Naive thymus-derived CD8-positive, alpha-beta T cell (primary cell): Measurements from ENCODE around the gene LMO7. TPM values are rescaled to one million over a fixed set of nuclear protein-coding genes. Genes with fewer than 3 reads are reported as not detected.

ENCODE experiments used
- ATAC-seq, 2 donors: fragments of 150-1000 bp; cut with Tn5 transposase in 1 of 2; sonication (Bioruptor Pico), chemical (Tn5 transposase) in 1 of 2; 1 replicate in 1 of 2; 2 replicates in 1 of 2; pipeline ENCODE4 v1.10.0; 2021; ENCODE audit warnings: mild to moderate bottlenecking in 2 of 2, moderate library complexity in 2 of 2
- POLR2A ChIA-PET: fragments of 350-600 bp; sonication (Branson Sonifier 250); formaldehyde crosslinking; loops from one replicate; lab custom pipeline; 2021; ENCODE audit warnings: antibody characterized with exemption; lab: Charles Lee
- DNase-seq, 10 donors: peaks; one replicate each; pipeline versions ENCODE4 v3.0.0 to v3.0.0-alpha.2; 2020 to 2022
- H3K27ac Mint-ChIP-seq, 10 donors: one replicate each; pipeline ENCODE4 v1.8.0; 2020 to 2022; ENCODE audit warnings: mild to moderate bottlenecking in 10 of 10, mixed read lengths in 10 of 10, moderate library complexity in 4 of 10, inconsistent platforms in 1 of 10
- H3K27me3 Mint-ChIP-seq, 5 donors: one replicate each; pipeline ENCODE4 v1.8.0; 2021 to 2022; ENCODE audit warnings: mixed read lengths in 5 of 5
- H3K36me3 Mint-ChIP-seq, 3 donors: one replicate each; pipeline ENCODE4 v1.8.0; 2020 to 2022; ENCODE audit warnings: mixed read lengths in 3 of 3, mild to moderate bottlenecking in 2 of 3, inconsistent platforms in 1 of 3
- H3K4me1 Mint-ChIP-seq, 4 donors: one replicate each; pipeline ENCODE4 v1.8.0; 2021 to 2022; ENCODE audit warnings: mixed read lengths in 4 of 4
- H3K4me3 Mint-ChIP-seq, 10 donors: one replicate each; pipeline ENCODE4 v1.8.0; 2020 to 2022; ENCODE audit warnings: mild to moderate bottlenecking in 10 of 10, mixed read lengths in 10 of 10, moderate library complexity in 6 of 10, inconsistent platforms in 1 of 10
- H3K9me3 Mint-ChIP-seq, 9 donors: one replicate each; pipeline ENCODE4 v1.8.0; 2020 to 2022; ENCODE audit warnings: mixed read lengths in 9 of 9, mild to moderate bottlenecking in 3 of 9, inconsistent platforms in 1 of 9, moderate library complexity in 1 of 9
- polyA plus RNA-seq, 3 donors: library from polyadenylated mRNA; unstranded; fragments of 300-500 nt; fragmentation: Illumina TruSeq; gene quantifications; one replicate each; pipeline ENCODE4 v1.2.3, GENCODE V29; 2021
- total RNA-seq, 8 experiments: library from RNA in 2 of 8; stranded (reverse) in 2 of 8; gene quantifications; one replicate each; pipeline ENCODE4 v1.2.3 and lab custom pipeline; 2021 to 2026

Gene LMO7
- total and polyA plus RNA-seq, 5 experiments from 2014 or later, result 23.0 to 66.1 (median 35.8) TPM

DNA sequence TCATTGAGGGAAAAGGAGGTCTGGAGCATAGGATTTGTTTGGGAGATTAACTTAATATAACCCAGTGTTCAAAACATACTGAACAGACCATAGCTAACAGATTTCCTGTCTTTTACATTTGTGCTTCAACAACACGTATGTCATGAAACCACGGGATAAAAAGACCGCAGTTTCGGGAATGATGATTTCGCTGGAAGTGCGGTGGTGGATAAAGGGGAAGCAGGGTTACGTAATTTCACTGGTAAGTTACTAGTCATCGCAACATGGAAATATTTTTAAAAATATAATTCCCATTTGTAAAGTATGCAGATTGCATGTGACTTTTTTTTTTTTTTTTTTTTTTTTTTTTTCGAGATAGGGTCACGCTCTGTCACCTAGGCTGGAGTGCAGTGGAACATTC lies 237.4 kb downstream of the LMO7 start:
- DNase-seq (no peak), ATAC-seq (no peak)
- Mint-ChIP-seq H3K36me3 (no peaks in the 10 kb centered on the region), H3K4me1 (peaks cover 0 to 17% (median 7%) of the 10 kb centered on the region in 4 donors), H3K9me3 (no peaks in the 10 kb centered on the region), H3K27ac (no peak overlapping the region), H3K4me3 (no peak overlapping the region), H3K27me3 (peaks cover 0 to 18% (median 9%) of the 10 kb centered on the region in 5 donors)
- POLR2A ChIA-PET, result no interaction called here

GRCh38 chr13:75875450-75875849 lies 239.3 kb downstream of the LMO7 start:
- peak overlapping the region in 1 of 10 donors; percentile 8 for H3K27ac Mint-ChIP-seq
- peak overlapping the region in 1 of 10 donors; percentile 1 for H3K4me3 Mint-ChIP-seq
- ATAC-seq, result no peak
- POLR2A ChIA-PET, result no interaction called here
- peaks cover 0 to 18% (median 7%) of the 10 kb centered on the region in 5 donors for H3K27me3 Mint-ChIP-seq
- H3K9me3 Mint-ChIP-seq, result no peaks in the 10 kb centered on the region
- peak in 1 of 10 donors; percentile 2 for DNase-seq
- no peaks in the 10 kb centered on the region for H3K36me3 Mint-ChIP-seq
- peaks cover 0 to 14% (median 7%) of the 10 kb centered on the region in 4 donors for H3K4me1 Mint-ChIP-seq

GRCh38 chr13:75876142-75877050 lies 240.3 kb downstream of the LMO7 start:
- DNase-seq, result peak in 9 of 10 donors; percentile 12 to 68 (median 49)
- Mint-ChIP-seq H3K4me1 (peaks cover 0 to 11% (median 7%) of the 10 kb centered on the region in 4 donors), H3K27ac (peak overlapping the region in 3 of 10 donors; percentile 8 to 52 (median 43)), H3K4me3 (peak overlapping the region in 6 of 10 donors; percentile 4 to 58 (median 36)), H3K36me3 (no peaks in the 10 kb centered on the region), H3K9me3 (no peaks in the 10 kb centered on the region), H3K27me3 (peaks cover 0 to 12% (median 4%) of the 10 kb centered on the region in 5 donors)
- peak; percentile 89 to 97 for ATAC-seq
- POLR2A ChIA-PET, result no interaction called here

DNA sequence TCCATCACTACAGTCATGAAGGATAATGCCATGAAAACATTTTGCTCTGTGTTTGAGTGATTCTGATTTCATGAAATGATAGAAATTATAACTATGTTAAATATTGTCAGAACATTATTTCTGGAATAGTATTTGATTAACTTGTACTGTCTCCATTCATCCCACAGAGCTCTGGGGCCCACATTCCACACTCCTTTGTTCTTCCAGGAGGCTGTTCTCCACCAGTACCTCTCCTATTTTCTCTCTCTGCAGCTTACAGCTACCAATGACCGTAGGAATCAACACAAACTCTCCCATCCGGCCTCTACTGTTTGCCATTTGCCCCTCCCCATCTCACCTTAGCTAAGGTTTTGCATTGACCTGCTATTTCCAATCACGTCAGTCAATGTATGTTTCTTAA lies 240.9 kb downstream of the LMO7 start:
- peaks cover 0 to 9% (median 2%) of the 10 kb centered on the region in 5 donors for H3K27me3 Mint-ChIP-seq
- no peak for ATAC-seq
- no peaks in the 10 kb centered on the region for H3K9me3 Mint-ChIP-seq
- peaks cover 0 to 11% (median 7%) of the 10 kb centered on the region in 4 donors for H3K4me1 Mint-ChIP-seq
- POLR2A ChIA-PET, result no interaction called here
- H3K27ac Mint-ChIP-seq, result no peak overlapping the region
- no peak overlapping the region for H3K4me3 Mint-ChIP-seq
- DNase-seq, result no peak
- no peaks in the 10 kb centered on the region for H3K36me3 Mint-ChIP-seq

GRCh38 chr13:75879656-75880055 lies 243.5 kb downstream of the LMO7 start:
- ATAC-seq (no peak), DNase-seq (no peak)
- Mint-ChIP-seq H3K27ac (no peak overlapping the region), H3K27me3 (peaks cover 0 to 9% (median 2%) of the 10 kb centered on the region in 5 donors), H3K4me3 (no peak overlapping the region), H3K36me3 (no peaks in the 10 kb centered on the region), H3K4me1 (peaks cover 0 to 11% (median 7%) of the 10 kb centered on the region in 4 donors), H3K9me3 (no peaks in the 10 kb centered on the region)
- POLR2A ChIA-PET, result no interaction called here

GRCh38 chr13:75881109-75881775 lies 245.1 kb downstream of the LMO7 start:
- ATAC-seq (no peak), DNase-seq (no peak)
- Mint-ChIP-seq H3K9me3 (no peaks in the 10 kb centered on the region), H3K36me3 (no peaks in the 10 kb centered on the region), H3K27me3 (peaks cover 3 to 9% (median 3%) of the 10 kb centered on the region in 5 donors), H3K4me3 (no peak overlapping the region), H3K4me1 (peaks cover 0 to 8% (median 2%) of the 10 kb centered on the region in 4 donors), H3K27ac (no peak overlapping the region)
- POLR2A ChIA-PET, result no interaction called here

DNA sequence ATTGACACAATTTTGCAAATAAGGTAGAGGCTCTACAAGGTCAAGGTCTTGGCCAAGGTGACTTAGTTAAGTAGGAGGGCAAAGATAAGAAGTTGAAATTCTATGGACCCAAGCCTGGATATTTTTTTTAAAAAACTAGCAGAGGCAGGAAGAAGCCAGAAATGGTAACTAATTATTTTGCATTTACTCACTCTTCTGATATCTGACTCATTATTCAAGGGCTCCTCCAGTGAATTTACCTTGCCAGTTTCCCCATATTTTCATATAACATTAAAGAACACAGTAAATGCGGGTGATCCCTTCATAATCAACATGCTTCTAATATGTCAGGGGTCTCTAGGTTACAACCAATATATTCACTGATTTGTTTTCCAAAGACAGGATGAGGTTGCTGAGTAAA lies 246.1 kb downstream of the LMO7 start:
- no peak for ATAC-seq
- Mint-ChIP-seq H3K4me1 (peaks cover 0 to 2% (median 0%) of the 10 kb centered on the region in 4 donors), H3K4me3 (no peak overlapping the region), H3K27ac (no peak overlapping the region), H3K9me3 (no peaks in the 10 kb centered on the region), H3K27me3 (peaks cover 1 to 10% (median 5%) of the 10 kb centered on the region in 5 donors), H3K36me3 (no peaks in the 10 kb centered on the region)
- POLR2A ChIA-PET, result no interaction called here
- no peak for DNase-seq

GRCh38 chr13:75889427-75889826 lies 253.3 kb downstream of the LMO7 start:
- POLR2A ChIA-PET, result no interaction called here
- H3K27ac Mint-ChIP-seq, result no peak overlapping the region
- H3K36me3 Mint-ChIP-seq, result no peaks in the 10 kb centered on the region
- no peak for ATAC-seq
- H3K27me3 Mint-ChIP-seq, result peaks cover 0 to 14% (median 7%) of the 10 kb centered on the region in 5 donors
- H3K4me1 Mint-ChIP-seq, result no peaks in the 10 kb centered on the region
- H3K4me3 Mint-ChIP-seq, result no peak overlapping the region
- no peaks in the 10 kb centered on the region for H3K9me3 Mint-ChIP-seq
- DNase-seq, result no peak

GRCh38 chr13:75895168-75895567 lies 259.0 kb downstream of the LMO7 start:
- no peaks in the 10 kb centered on the region for H3K4me1 Mint-ChIP-seq
- H3K9me3 Mint-ChIP-seq, result peaks cover 0 to 5% (median 0%) of the 10 kb centered on the region in 9 donors
- H3K4me3 Mint-ChIP-seq, result no peak overlapping the region
- POLR2A ChIA-PET, result no interaction called here
- H3K27me3 Mint-ChIP-seq, result peaks cover 0 to 8% (median 2%) of the 10 kb centered on the region in 5 donors
- ATAC-seq, result no peak
- peak overlapping the region in 1 of 10 donors; percentile 53 for H3K27ac Mint-ChIP-seq
- no peaks in the 10 kb centered on the region for H3K36me3 Mint-ChIP-seq
- DNase-seq, result no peak

DNA sequence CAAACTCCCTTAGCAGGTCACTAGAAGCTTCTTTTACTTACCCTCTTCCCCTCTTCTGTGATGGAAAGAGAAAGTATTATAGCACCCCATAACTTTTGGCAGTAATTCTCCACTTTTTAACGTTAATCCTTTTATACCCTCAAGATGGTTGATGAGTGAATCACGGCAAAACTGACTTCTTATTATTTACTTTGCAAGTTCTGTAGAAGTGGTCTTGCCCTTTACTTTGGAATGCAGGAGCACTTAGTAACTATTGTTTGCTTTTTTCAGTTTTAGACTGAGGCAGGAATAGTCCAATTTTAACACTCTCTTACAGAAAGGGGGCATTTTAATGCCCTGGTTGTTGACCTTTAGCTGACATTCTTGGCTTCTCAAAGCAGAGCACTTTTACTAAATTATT lies 260.1 kb downstream of the LMO7 start:
- Mint-ChIP-seq H3K36me3 (no peaks in the 10 kb centered on the region), H3K4me1 (no peaks in the 10 kb centered on the region), H3K4me3 (no peak overlapping the region), H3K27me3 (peaks cover 0 to 12% (median 2%) of the 10 kb centered on the region in 5 donors), H3K27ac (no peak overlapping the region), H3K9me3 (peaks cover 0 to 5% (median 0%) of the 10 kb centered on the region in 9 donors)
- DNase-seq (no peak), ATAC-seq (no peak)
- POLR2A ChIA-PET, result no interaction called here

- no peak for ATAC-seq
- POLR2A ChIA-PET, result no interaction called here
- peaks cover 0 to 12% (median 2%) of the 10 kb centered on the region in 5 donors for H3K27me3 Mint-ChIP-seq
- H3K36me3 Mint-ChIP-seq, result no peaks in the 10 kb centered on the region
- no peak overlapping the region for H3K4me3 Mint-ChIP-seq
- peaks cover 0 to 5% (median 0%) of the 10 kb centered on the region in 9 donors for H3K9me3 Mint-ChIP-seq
- H3K27ac Mint-ChIP-seq, result no peak overlapping the region
- no peak for DNase-seq
- H3K4me1 Mint-ChIP-seq, result no peaks in the 10 kb centered on the region
These were observed 261.3 kb downstream of the LMO7 start for GRCh38 chr13:75897386-75897785.

GRCh38 chr13:75901501-75901900 lies 265.4 kb downstream of the LMO7 start:
- Mint-ChIP-seq H3K4me3 (no peak overlapping the region), H3K27me3 (peaks cover 0 to 18% (median 5%) of the 10 kb centered on the region in 5 donors), H3K36me3 (no peaks in the 10 kb centered on the region), H3K27ac (no peak overlapping the region), H3K4me1 (no peaks in the 10 kb centered on the region), H3K9me3 (peaks cover 0 to 5% (median 0%) of the 10 kb centered on the region in 9 donors)
- DNase-seq (no peak), ATAC-seq (no peak)
- POLR2A ChIA-PET, result no interaction called here
